GF-D8 (cell line): Measurements from ENCODE around the gene PBX1.

Experiments
- DNase-seq: peaks from one replicate; lab custom pipeline; 2025; lab: John Stamatoyannopoulos, UW

The PBX1 gene

DNA sequence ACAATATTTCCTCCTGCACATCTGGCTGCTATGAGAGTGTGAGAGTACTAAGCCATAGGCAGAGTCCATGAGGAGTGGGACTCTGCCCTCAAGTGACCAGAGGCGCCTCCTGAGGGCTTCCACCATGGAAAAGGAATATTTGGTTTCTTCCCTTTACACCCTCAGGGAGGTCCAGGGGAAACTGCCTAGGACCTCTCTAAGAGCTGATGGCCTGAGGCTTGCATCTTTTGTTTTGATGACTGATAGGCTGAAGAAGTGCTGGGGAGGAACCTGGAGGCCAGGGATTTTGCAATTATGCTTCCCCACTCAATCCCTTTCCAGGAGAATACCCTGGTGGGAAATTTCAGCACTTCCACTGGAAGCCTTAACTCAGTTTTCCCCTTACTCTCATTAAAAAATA, 111.0 kb downstream of the PBX1 start:
- DNase-seq = no peak

- no peak for DNase-seq
Measured at GRCh38 chr1:164670786-164671185, 111.8 kb downstream of the PBX1 start.

DNA sequence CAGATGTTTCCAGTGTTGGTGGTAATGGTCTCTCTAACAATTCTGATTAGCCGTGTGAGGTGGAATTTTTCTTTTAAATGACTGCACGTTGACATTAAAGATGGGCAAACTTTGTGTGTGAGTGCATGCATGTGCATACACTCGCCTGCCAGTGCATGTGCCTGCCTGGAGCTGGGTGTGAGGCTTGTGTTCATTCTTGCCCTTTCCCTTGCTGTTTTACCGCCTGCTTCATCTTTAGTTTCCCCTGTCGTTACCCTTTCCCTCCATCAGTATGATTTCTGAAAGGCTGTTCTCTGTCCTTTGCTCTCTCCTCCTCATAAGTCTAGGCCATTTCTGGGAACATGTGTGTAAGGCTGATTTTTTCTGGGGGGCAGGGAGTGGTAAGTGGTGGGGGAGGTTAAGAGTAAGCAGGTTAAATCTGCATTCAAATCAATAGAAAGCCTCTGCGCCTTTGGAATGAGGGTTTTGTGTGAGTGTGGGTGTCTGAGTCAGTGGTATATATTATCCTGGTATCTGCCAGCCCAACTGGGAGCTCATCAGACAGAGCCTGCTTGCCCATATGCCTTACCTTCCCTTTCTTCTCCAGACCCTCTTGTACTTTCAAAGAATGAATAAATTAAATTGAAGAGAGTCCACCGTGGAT, 112.5 kb downstream of the PBX1 start:
- DNase-seq = no peak

DNA sequence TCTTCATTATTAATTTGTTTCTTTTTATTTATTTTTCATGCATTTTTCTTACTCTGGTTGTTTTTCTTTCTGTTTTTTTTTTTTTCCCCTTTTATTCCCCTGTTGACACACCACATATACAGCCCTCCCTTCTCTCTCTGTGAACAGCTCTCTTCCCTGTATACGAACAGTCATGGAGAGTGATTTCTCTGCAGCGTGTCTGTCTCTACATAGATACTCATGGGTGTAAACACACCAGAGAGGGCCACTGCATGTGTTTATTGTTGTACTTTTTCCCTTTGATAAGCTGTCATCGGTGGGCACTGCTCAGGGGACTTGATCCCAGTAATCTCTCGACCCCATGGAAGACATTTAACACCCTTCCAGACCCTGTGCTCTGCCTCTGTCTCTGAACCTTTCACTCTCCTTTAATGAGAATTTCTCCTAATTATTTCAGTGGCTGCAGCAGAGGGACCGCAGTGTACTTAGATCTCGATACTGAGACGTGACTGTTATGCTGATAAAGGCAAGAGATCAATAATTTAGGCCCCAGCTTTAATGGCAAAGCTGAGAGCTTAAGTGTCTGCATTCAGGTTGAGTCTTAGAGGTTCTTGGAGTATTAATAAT, 113.1 kb downstream of the PBX1 start:
- DNase-seq = no peak

- no peak for DNase-seq
Measured at GRCh38 chr1:164672588-164672987, 113.6 kb downstream of the PBX1 start.

DNA sequence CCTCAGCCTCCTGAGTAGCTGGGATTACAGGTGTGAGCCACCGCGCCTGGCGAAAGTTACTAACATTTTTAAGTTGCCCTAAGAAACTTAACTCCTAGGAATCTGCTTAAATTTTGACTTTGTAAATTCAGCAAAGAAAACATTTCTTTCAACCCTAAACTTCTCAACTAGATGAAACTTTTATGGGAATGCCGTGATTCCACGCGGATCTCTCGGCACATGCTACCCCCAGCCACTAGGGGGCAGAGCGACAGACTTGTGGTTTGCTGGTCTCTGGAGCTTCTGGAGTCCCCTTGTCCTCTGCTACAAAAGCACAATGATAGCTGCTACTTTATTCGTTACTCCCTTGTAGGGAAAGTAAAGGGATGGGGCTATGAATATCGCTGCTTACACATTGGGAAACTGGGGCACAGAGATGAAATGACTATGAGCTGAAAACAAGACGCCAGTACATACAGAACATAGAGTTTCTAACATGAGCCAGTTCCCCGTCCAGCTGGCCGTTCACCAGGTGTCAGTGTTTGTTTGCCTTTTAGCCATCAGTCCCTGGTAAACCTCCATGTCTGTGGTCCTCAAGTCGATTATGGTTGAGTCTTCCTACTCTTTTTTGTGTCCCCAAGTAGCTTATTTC, 114.7 kb downstream of the PBX1 start:
- DNase-seq = no peak

DNA sequence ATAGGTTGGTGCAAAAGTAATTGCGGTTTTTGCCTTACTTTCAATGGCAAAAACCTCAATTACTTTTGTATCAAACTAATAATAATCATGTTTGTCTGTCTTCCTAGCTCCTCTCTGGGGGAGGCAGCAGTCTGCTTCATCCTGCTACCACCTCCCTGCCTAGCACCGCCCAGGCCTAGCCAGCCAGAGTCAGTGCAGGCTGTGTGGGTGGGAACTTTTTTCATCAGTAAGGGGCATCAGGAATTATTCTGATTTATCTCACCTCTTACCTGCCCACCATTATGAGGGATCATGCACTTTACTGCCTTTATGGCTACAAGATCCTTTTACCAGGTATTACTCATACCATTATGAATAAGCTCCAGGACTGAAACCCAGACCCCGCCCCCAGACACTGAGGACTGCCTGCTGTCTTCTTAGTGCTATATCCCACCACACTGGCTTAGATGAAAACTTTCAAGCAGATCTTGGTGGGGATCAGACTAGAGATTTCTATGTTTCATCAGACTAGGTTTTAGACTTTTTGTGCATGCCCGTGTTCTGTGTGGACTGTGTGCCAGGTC, 116.4 kb downstream of the PBX1 start:
- no peak for DNase-seq

- DNase-seq = no peak
Measured at GRCh38 chr1:164678136-164678700, 119.2 kb downstream of the PBX1 start.

- DNase-seq = no peak
Measured at GRCh38 chr1:164682570-164682969, 123.6 kb downstream of the PBX1 start.

DNA sequence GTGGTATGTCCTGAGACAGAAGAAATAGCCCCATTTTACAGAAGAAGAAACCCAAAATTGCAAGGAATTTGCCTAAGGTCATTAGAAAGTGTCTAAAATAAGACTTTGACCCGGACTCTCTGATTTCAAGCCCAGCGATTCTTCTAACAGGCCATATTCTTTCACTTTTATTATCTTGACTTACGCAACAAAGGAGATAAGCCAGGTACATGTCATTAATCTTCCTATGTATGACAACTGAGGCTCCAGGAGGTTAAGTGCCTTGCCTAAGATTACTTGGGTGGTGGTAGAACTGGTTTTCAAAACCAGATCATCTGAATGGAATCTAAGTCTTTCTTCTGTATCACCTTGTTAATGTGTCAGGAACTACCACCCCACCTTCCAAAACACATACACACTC, 124.3 kb downstream of the PBX1 start:
- DNase-seq = no peak

- no peak for DNase-seq
Measured at GRCh38 chr1:164685266-164686035, 126.5 kb downstream of the PBX1 start.

- no peak for DNase-seq
Measured at GRCh38 chr1:164687777-164688176, 128.8 kb downstream of the PBX1 start.

GRCh38 chr1:164688791-164689190, 129.8 kb downstream of the PBX1 start:
- DNase-seq = no peak

DNA sequence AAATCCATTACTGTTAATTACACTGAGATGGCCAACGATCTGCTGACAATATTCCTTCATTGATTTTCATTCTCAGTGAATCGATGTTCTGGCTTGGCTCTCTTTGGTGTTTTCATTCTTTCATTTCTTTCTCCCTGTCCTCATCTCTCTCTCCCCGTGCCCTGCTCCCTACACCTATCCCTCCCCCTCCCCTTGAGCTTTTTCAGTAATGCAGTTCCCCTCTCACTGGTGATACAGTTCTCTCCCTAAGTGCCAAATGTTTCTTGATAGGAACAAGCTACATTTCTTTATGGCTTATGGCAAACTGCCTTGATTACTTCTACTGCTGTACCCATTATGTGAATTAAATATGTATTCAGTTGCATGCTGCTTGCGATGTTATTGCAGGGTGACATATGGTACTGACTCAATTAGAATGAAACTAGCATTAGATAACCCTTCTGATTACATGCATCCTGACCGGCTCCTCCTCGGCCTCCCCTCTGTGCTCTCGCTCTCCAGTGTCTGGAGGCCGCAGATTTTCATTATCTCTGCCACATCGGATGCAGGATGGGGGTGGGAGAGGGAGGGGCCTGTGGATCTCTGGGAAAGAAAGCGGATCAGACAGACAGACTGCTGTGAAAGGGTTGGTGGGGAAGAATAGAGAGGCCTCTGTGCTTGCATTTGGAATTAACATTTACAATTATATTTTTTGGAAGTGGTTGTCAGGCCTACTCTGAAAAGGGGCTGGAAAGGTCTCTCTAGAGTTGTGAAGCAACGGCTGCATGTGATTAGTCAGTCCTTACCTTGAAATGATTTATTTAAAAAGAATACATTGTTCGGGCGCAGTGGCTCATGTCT, 130.9 kb downstream of the PBX1 start:
- no peak for DNase-seq

DNA sequence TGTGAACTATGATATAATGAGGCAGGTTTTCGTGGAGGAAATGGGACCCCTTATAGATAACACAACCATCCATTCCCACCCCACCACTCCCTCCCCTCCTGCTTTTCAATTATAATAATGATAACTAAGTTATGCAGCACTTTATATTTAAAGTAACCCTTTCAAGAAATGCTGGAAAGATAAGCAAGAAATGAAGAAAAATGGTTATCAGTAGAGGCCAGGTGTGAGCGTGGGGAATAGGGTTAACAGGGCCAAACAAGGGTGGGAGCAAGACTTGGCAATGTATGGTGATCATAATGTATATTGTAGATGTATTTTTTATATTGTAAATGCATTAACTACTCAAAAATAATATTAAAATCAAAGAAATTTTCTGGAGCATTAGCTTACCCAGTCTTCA, 133.4 kb downstream of the PBX1 start:
- no peak for DNase-seq

DNA sequence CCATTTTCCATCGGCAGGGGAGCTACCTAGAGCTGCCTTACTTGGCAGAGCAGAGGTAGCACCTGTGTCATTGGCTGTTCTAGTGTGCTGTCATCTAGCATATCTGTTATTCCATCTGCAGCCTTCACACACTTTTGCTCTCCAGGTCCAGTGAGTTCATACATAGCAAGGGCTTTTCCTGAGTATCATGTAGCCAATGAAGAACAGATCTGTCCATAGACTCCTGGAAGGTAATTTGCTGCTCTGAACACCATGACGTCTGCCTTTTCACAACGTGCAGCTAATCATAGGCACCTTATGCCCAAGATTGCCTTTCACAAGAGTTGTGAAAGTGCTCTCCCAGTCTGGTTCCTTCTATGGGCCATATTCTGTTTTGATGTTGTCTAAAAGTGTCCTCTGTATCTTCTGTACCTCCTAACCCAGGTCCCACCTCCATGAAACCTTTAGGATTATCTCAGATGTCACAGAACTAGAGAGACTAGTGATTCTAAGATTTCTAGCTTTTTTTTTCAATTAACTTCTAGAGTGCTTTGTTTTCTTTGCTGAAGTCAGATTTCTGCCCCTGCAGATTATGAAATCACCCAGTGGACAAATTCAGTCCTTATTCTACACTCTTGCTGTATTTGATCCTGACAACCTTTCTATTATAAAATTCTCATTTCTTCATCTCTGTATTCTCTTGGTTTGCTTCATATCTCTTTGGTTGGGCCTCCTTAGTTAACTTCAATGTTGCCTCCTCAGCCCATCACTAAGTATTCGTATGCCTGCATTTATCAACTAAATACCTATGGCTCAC, 134.8 kb downstream of the PBX1 start:
- no peak for DNase-seq

DNA sequence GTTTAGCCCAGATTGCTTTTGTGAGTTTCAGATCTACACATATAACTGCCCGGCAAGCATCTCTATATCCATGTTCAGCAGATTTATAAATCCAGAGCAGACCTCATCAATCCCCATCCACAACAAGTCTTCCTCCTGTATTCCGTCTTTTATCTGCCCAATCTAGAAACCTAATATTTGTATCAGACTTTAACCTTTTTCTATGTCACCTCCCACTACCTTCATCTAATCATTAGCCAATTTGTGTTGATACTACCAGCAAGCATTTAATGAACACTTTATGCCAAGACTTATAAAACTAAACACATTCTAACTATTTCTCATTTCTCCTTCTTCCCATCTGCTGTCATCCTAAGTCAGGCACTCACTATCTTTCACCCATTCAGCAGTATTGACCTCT, 135.5 kb downstream of the PBX1 start:
- no peak for DNase-seq

GRCh38 chr1:164695956-164696665, 137.1 kb downstream of the PBX1 start:
- no peak for DNase-seq

GRCh38 chr1:164699815-164700491, 141.0 kb downstream of the PBX1 start:
- no peak for DNase-seq
